SK-MEL-5 (cell line): Measurements from ENCODE around the gene KCNJ9. TPM values are rescaled to one million over a fixed set of nuclear protein-coding genes. Genes with fewer than 3 reads are reported as not detected.
"Not testable (repeated sequence)": the region's sequence is repeated elsewhere in the genome, so short reads cannot be mapped to it uniquely, and the experiment has no call there.

ENCODE experiments used
- DNase-seq: peaks from one replicate; pipeline ENCODE4 v3.0.0-alpha.2; 2016; ENCODE audit warnings: low read depth, low spot score
- in situ Hi-C: cut with HindIII; loops from 2 replicates; pipeline ENCODE4 v1.10.0; 2016; ENCODE audit warnings: low sequenced_read_pairs, high pct_unique_total_duplicates, low pct_unique_long_range_greater_than_20kb
- polyA plus RNA-seq, 2 experiments: library from polyadenylated mRNA; depleted of rRNA; stranded (reverse); fragments of >200 nt; gene quantifications; 2 replicates each; pipeline ENCODE4 v1.2.3, GENCODE V29; 2015
- total RNA-seq: library from RNA; depleted of rRNA; stranded (reverse); fragments of >200 nt; shearing (Covaris generic); gene quantifications from 2 replicates; pipeline ENCODE4 v1.2.3, GENCODE V29; 2014; rRNA removed

KCNJ9 gene
- total RNA-seq, result not detected in 2 replicates
- polyA plus RNA-seq (2015; cell fraction: cytosol; rRNA removed), result not detected in 2 replicates
- not detected in 2 replicates for polyA plus RNA-seq (2015; cell fraction: nucleus; rRNA removed)

DNA sequence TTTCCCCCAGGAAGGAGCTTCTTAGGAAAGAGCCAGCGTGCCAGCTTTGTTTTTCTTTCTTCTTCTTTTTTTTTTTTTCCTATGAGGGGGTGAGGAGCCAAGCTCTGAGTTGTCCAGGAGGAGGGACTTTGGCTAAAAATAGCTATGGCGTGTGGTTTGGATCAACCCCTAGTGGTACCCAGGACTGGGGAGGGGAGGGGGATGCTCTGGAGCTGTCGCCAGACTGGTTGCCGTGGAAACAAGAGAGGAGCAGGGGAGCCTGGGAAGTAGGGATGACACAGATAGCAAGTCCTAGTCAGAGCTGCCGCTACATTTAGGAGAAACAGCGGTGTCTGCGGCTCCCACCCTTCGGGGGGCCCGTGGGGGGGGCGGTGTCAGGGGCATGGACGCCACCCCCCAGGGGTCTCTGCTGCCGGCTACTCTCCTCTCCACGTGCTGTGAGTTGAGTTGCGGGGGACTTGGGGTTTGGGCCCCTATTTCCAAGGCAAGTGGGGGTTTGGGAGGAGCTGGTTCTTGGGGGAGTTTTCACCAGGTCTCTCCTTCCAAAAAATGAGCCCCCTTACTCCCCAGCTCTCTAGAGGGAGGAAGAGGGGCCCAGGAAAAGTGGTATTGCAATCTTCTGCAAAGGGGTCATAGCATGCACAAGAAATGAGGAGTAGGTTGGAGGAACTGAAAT is at the start of gene KCNJ9:
Gene KCNJ9, plus strand, starts transcription at position 278 of the 676 bp plus-strand sequence. CDS start 2,493 bp downstream, outside the sequence.
- no peak for DNase-seq
- in situ Hi-C loops, result no loop called here

DNA sequence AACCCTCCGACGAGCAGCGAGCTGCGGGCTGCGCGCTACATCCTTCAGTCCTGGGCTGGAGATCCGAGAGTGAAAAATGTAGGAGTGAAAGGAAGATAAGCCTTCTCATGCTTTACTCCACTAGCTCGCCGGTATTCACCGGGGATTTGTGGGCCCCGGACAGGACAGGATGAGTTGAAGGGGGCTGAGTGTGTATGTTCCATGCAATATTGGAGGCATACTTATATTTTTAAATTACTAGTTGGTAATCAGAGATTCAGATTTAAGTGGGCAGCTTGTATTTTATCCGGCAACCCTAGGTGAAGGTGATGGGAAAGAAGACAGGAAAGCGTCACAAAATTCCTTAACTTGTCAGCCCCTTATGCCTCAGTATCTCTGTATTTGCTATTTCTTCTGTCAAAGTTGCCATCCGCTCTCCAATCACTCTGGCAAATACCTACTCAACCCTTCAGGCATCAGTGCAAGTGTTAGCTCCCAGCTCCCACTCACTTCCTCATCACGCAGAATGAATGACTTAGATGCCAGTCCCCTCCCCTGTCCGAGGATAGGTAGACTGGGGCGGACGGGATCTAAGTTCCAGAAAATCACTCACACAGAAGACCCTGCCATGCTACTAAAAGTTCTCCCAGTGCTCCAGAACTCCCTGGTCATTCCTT is 49.0 kb upstream of the KCNJ9 start:
- peak; percentile 9 for DNase-seq
- in situ Hi-C loops, result no loop called here

DNA sequence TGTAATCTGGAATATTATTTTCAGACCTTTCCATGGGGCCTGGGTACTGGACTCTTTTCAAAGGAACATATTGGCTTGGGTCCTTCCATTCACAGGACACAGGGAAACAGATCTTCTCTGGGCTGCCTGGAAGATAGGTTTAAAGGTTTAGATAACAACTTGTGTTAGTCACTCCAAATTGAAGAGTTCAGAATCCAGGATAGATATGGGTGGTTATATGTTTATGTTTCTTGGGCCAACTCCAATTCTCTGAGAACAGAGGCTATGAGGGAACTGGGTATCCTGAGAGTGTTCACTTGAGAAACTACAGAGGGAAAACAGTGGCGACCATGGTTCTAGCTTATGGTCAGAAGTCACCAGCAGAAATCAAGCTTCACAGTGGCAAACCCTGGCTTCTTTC is 40.9 kb upstream of the KCNJ9 start:
- no peak for DNase-seq
- in situ Hi-C loops, result no loop called here

DNA sequence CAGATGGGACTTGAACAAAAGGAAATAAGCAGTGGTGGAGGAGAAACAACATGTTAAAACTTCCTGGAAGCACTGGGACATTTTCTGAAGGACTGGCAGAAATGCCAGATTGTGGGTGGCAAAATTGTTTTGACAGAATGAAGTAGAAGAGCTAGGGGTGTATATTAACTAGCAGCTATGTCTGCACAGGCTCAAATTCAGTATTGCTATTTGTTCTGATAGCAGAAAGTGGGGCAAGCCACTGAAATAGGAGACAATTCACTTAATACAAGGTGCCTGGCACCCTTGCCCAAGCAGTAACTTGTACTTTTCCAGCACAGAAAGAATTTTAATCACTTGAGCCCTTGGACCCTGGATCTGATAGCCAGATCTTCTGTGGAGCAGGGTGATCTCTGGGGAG is 37.8 kb upstream of the KCNJ9 start:
- no peak for DNase-seq
- in situ Hi-C loops, result no loop called here

DNA sequence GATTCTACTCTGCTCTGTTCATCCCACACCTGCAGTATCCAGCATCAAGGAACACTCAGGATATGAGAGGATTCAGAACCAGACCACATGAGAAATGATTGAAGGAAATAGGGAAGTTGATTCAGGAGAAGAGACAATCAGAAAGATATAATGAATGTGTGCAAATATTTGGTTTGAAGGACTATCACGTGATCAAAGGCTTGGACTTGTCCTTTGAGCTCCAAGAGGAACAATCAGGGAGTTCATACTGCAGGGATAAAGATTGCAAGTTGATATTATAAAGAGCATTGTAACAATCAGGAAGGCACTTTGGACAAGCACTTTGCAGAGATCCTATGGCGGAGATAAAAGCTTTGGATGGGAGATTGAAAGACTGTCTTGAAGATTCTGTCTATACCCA is 35.7 kb upstream of the KCNJ9 start:
- DNase-seq, result no peak

DNA sequence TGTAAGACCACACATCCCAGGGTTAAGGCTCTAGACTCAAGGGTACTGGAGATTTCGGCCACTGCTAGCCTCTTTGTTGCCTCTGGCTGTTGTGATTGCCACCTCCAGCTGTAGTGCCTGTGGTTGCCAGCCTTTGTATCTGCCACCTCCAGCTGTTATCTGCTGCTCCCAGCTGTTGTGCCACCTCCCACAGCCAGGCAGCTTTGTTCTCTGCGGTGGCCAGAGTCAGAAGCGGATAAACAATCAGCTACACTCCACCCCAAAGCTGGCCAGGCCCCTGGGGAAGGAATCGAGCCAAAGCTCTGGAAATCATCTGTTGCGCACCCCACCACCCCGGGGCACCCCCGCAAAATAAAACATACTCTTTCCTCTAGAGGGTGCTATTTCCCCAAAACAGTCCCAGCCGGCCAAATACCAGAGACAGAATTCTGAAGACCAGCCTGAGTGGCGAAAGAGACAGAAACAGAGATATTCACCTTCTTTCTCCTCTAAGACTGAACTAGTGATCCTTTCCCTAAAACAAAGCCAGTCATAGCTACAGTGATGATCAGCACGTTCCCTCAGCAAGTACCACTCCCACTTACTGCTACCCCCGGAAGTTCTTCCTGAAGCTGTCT is 34.7 kb upstream of the KCNJ9 start:
- peak; percentile 60 for DNase-seq
- in situ Hi-C loops, result no loop called here

More for the DNA sequence above, 35.7 kb upstream of the KCNJ9 start:
- in situ Hi-C loops, result no loop called here

DNA sequence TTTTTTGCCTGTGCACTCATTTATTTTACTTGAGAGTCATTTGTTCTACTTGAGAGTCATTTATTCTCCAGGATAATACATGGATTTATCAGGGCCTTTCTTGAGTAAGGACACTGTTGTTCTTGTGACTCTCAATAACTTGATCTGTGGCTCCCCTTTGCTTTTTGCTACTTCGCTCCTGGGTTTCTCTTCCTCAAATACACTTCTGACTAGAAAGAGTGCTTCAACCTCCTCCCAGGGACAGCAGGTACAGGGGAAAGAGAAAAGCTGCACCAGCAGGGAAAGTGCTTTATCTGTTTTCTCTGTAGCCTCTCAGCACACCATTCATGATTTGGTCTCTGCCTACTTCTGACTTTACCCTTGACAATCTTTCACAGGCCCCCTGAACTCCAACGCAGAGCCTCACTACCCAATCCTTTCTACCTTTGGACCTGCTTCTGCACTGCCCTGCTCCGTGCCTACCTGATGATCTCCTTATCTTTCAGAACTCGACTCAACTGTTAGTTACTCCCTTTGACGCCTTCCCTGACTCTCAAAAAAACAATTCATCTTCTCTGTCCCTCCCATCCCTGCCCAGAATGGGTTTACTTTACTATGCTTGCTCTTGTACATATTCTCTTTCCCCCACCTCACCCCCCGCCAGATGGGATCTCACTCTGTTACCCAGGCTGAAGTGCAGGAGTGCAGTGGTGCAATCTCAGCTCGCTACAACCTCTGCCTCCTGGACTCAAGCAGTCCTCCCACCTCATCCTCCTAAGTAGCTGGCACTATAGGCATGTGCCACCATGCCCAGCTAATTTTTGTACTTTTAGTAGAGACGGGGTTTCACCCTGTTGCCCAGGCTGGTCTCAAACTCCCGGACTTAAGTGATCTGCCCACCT is 34.0 kb upstream of the KCNJ9 start:
- in situ Hi-C loops, result no loop called here
- DNase-seq, result no peak

DNA sequence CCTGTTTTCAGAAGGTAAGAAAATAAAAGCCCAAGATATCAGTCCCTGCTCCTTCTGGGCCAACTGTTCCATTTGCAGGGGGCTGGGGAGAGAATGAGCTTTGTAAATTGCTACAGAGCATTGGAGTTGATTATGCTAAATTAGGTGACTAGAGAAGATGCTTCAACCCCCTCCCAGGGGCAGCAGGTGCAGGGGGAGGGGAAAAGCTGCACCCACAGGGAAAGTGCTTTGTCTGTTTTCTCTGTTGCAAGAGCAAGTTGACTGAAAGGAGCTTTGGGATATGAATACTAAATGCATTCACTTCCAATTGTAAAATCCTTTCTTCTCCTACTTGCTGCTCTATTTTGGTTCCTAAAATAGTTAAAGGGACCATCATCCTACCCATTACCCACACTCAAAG is 33.0 kb upstream of the KCNJ9 start:
- DNase-seq, result no peak
- in situ Hi-C loops, result no loop called here

DNA sequence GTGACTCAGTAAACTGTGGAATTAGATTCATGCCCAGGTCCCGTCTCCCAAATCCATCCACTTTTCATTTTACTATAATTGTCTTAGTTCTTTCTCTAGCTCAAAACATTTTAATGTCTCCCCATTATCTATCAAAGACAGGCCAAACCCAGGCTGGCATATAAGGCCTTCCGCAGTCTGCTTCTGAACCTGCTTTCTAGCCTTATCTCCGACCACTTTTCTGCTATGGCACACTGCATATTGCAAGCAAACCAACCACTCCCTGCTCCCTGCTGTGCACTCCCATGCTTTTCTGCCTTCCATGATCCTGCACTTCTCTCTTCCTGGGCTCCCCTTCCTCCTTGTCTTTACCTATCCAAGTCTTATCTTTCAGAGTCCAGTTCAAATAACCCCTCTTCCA is 32.2 kb upstream of the KCNJ9 start:
- in situ Hi-C loops, result no loop called here
- DNase-seq, result no peak

DNA sequence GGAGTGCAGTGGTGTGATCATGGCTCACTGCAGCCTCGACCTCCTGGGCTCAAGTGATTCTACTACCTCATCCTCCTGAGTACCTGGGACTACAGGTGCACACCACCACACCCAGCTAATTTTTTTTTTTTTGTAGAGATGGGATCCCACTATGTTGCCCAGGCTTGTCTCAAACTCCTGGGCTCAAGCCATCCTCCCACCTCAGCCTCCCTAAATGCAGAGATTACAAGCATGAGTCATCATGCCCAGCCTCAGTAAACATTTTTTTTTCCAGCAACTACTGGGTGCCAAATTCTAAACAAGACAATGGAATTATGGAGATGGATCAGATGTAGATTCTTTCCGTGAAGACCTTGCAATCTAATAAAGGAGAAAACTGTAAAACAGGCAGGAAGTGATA is 31.2 kb upstream of the KCNJ9 start:
- DNase-seq, in situ Hi-C loops: not testable (repeated sequence)

DNA sequence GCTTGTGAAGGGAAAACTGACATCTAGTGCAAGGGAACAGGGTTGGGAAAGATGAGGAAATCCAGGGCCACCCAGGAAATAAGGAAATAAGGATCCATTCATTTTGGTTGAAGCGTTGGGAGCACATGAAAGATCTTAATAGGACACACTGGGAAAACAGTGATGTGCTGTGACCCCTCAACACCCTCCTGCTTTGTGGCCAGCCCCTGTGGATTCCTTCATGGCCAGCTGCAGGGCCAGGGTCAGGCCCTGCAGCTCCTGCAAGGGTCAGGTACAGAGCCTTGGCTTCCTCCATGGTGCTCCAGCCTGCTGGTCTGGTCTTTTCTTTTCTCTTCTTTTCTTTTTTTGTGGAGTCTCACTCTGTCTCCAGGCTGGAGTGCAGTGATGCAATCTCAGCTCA is 30.7 kb upstream of the KCNJ9 start:
- in situ Hi-C loops, result no loop called here
- no peak for DNase-seq

DNA sequence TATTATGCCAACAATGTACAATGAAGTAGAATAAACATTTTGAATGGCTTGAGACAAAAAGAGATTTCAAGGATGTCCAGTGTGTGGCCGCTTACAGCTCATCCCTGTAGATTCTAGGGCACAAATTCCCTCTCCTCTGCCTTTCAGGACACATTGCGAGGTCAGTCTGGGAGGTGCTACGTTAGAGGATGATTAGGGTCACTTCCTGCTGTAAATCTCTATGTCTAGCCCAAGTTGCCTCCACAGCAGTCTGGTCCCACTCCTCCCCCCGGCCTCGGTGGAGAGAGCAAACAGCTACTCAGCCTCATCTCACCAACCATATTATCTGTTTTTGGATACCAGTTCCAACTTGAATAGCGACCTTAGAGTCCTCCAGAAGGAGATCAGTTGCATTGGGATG is 28.4 kb upstream of the KCNJ9 start:
- in situ Hi-C loops, result no loop called here
- no peak for DNase-seq

DNA sequence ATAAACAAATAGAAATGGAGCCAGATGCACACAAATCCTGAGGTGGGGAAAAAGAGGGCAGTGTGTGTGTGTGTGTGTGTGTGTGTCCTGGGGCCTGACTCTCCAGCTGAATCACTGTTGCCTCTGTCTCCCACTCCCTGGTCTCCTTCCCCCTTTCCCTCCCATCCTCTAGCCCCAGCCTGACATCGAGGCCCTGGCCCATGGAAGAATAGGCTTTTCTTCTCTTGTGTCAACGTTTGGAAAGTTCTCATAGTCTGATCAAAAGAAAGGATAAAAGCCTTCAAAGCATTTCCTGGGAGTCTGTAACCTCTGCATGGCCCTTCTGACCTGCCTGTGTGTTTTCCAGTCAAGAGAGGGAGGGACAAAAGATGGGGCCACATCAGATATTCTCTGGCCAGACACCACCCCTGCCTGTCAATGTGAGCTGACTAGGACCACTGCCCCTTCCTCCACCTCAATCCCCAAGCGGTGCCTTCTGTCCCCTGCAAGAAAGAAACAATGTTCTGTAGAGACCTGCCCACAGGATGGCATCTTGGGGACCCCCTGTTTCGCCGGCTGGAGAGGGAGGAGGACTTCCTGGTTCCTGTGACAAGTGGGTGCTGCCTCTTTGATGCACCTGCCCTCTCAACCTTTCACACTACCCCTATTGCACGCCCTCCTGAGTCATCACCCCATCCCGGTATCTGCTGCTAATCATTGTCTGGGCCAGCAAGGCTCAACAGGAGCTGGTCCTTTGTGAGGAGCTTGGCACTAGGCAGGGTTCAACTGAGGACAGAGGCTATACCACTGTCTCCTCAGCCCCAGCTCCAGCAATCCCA is 27.6 kb upstream of the KCNJ9 start:
- in situ Hi-C loops, result no loop called here
- DNase-seq, result no peak

DNA sequence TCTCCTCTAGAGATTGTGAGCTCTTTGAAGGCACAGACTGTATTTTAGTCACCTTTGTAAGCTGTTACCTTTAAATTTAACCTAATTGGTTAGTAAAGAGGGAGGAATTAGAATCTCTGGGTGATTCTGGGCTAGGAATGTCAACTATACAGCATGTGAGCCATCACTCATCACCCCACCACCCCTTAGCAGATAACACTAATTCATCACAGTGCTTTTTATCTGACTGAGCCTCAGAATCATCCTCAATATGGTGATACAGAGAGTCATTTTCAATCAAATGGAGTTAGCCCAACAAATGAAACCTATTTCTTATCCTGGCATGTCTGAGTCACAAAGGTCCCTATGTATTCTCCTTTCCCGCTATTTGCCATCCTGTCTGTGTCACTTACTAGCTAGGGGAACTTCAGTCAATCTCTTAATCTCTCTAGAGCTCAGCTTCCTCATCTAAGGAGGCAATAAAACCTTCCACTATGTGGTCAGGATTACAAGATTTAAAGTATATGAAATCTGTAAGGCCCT is 24.6 kb upstream of the KCNJ9 start:
- DNase-seq, result no peak
- in situ Hi-C loops, result no loop called here

DNA sequence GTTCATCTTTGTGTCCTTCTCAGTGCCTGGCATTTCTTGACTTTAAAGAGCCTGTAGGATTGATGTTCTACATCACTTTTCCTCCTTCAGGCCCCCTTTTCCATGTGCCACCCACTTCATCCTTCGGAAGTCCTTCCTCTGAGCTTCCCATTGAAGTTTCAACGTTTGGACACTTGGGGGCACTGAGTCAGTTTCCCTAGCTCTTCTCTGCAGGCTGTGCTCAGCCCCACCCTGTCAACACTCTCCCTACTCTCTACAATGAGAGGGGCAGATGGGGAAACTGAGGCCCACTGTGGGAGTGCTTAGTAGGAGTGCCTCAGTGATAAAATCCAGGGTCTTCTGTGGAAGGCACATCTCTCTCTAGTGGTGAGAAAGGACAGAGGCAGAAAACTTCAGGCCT is 23.3 kb upstream of the KCNJ9 start:
- in situ Hi-C loops, result no loop called here
- DNase-seq, result peak; percentile 57

DNA sequence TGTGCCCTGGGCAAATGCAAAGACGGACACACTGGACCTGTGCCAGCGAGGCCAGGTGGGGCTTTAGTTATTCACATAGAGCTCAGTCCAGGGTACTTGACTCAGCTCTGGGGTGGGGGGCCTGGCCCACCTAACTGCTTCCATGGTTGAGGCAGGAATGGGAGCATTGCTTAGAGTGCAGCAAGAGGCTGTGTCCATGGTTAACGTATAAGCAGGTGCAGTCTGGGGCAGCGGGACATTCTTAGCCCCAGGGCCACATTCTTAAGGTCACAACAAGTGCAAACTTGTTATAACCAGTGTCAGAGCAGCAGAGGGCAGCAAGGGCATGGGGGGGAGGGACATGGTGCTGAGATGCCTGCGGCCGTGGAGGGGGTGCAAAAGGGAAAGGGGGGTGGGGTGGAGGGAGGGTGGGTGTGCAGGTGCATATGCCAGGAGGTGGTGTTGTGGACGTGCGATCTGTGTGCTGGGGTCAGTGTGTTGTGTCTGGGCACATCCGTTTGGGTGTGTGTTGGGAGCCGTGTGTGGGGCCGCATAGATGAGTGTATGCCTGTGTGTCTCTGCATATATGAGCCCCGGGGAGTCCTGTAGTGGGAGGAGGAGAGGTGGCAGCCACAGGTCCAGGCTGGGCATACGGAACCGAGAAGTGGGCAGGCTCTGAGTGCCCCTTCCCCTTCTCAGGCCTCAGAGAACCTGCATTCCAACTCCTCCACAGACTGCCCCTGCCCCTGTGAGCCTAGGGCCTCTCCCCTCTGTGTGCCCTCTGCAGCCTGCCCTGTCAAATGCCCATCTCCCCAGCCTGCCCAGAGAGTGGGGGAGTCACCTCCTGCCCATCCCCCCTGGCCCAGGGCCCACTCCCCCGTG is 19.7 kb upstream of the KCNJ9 start:
- in situ Hi-C loops, result no loop called here
- DNase-seq, result peak; percentile 40
